C4-2B (cell line): ENCODE measurements around the gene CABP2.

ENCODE experiments used
- H3K27ac ChIP-seq: fragments of 450-650 bp; 2 replicates; pipeline ENCODE4 v1.5.1; 2017
- ZFX ChIP-seq: fragments of 450-650 bp; IDR thresholded peaks from 2 replicates; pipeline ENCODE4 v1.6.1; 2017
- TF ChIP-seq, protein P1 (sequence below): fragments of 450-650 bp; conservative IDR thresholded peaks from 2 replicates; pipeline ENCODE4 v1.5.1; 2017; ENCODE audit warnings: mild to moderate bottlenecking

The CABP2 gene

DNA sequence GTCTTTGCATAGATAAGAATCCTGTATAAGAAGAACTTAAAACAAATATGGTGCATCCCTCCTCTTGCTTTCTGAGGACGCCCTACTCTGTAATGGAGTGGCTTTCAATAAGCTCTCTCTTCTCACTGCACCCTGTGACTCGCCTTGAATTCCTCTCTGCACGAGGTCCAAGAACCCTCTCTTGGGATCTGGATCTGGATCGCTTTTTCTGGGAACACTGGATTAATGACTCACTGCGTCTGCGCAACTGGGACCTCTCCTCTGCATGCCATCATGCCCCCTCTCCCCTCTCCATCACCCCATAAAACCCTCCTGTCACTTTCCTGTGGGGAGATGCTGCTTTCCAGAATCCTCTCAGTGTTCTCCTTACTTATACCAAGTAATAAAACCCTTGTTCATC, 15.1 kb upstream of the CABP2 start:
- no peak overlapping the region for H3K27ac ChIP-seq
- no peak for TF ChIP-seq ZFX
- TF ChIP-seq, protein P1, sequence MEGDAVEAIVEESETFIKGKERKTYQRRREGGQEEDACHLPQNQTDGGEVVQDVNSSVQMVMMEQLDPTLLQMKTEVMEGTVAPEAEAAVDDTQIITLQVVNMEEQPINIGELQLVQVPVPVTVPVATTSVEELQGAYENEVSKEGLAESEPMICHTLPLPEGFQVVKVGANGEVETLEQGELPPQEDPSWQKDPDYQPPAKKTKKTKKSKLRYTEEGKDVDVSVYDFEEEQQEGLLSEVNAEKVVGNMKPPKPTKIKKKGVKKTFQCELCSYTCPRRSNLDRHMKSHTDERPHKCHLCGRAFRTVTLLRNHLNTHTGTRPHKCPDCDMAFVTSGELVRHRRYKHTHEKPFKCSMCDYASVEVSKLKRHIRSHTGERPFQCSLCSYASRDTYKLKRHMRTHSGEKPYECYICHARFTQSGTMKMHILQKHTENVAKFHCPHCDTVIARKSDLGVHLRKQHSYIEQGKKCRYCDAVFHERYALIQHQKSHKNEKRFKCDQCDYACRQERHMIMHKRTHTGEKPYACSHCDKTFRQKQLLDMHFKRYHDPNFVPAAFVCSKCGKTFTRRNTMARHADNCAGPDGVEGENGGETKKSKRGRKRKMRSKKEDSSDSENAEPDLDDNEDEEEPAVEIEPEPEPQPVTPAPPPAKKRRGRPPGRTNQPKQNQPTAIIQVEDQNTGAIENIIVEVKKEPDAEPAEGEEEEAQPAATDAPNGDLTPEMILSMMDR: no peak

DNA sequence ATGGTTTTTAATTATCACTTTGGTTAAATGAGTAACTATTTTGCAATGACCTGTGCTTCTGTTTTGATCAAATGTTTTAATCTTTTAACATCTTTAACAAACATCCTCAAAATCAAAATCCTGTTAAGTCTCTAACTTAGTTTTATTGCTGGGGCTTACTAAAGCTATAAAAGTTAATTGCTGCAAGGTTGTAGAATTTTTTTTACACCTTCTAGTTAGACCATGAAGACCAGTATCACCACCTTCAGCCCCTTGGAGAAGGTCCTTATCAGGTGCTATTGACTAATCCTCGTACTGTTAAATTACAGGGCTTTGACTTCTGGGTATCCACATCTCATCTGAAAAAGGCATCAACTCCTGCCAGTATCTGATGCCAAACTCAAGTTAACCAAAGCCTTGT, 12.3 kb upstream of the CABP2 start:
- no peak overlapping the region for H3K27ac ChIP-seq
- TF ChIP-seq, protein P1: no peak
- no peak for TF ChIP-seq ZFX

DNA sequence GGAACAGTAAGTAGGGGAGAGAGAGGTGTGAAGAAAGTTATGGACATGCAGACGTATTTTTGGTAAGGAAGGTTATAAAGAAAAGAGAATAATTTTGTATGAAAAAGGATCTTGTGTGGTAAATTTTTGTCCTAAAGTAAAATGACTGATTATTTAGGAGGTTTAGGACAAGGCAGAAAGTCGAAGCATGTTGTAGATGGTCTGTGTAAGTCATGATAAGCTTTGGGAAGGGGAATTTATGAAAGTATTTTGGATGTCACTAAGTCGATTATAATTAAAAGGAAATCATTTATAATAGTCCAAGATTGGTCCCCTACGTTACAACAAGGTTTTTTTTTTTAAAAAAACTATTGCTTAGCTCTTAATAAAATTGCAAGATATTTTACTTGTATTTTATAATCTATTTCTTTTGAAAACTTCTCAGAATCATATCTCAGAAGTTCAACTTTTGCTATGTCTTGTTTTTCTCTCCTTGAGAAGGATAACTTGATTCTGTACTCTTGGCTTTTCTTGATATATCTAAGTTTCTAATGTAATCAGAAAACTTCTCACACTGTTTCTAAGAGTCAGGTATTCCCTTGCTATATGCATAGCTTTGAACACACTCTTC, 10.9 kb upstream of the CABP2 start:
- no peak overlapping the region for H3K27ac ChIP-seq
- no peak for TF ChIP-seq ZFX
- TF ChIP-seq, protein P1: no peak

DNA sequence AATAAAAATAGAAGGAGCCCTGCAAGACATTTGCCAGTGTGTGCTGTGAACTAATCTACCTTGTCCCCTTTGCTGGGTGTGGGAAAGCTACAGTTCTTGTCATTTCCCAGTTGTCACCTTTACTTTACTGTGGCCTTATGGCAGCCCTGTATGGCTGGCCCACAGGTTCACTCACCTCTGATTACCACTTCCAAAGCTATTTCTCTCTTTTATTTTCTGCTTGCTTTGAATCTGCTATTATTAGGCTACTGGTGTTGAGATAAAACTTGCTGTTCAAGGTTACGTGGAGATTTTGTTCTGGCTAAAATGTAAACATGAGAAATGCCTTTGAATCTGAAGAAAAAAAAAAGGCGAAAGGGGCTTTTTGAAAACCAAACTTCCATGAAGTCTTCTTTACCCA, 9.6 kb upstream of the CABP2 start:
- TF ChIP-seq, protein P1: no peak
- no peak for TF ChIP-seq ZFX

DNA sequence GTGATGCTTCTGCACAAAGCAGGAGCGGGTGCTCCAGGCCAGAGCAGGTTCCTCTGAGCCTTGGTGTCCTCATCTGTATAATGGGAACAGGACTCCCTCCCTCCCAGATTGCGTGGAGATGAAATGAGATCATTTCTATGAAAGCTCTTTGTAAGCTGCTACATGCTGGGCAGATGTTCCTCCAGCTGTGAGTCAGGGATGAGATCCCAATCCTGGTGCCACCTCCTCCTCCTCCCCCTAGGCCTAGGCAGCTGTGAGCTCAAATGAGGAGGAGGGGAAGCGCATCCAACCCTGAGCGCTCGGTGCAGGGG, 7.0 kb upstream of the CABP2 start:
- H3K27ac ChIP-seq: no peak overlapping the region
- no peak for TF ChIP-seq ZFX
- TF ChIP-seq, protein P1: no peak

More for the DNA sequence above, 9.6 kb upstream of the CABP2 start:
- H3K27ac ChIP-seq: no peak overlapping the region

DNA sequence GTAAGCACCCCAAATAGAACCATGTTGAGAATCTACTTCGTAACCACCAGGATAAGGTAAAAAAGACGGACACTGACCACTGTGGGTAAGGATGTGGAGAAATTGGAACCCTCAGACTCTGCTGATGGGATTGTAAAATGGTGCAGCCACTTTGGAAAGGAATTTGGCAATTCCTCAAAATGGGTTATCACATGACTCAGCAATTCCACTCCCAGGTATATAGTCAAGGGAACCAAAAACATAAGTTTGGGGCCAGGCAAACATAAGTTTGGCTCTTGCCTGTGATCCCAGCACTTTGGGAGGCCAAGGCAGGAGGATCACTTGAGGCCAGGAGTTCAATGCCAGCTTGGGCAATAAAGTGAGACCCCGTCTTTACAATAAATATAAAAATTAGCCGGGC, 5.1 kb upstream of the CABP2 start:
- TF ChIP-seq, protein P1: no peak
- no peak for TF ChIP-seq ZFX

DNA sequence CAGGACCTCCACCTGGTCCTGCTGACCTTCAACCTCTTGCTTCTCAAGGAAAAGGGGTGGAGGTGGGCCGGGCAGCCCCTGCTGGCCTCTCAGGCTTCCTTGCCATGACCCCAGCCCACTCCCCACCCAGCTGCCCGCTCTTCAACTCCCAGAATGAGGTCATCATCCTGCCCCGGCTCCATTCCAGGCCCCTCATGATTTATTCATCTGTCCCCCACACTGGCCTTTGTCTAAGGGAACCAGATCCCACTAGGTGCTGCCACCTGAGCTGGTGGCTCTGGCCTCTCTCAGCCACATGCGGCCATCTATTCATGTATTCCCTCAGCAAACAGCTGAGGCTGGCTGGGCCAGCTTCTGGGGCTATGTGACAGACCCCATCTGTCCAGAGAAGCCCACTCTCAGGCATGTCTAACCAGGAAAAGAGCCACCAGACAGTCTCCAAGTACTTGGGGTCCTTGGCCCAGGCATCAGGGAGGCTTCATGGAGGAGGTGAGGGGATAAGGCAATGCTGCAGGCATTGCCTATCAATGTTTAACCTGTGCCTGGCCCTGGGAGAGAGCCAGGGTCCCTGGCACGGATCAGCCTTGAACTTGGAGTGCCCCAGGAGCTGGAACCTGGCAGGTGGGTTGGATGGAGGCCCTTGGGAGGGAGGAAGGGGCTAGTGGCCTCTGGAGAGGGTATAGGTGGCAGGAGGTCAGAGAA, 2.2 kb upstream of the CABP2 start:
- TF ChIP-seq, protein P1: no peak
- no peak for TF ChIP-seq ZFX

More for the DNA sequence above, 5.1 kb upstream of the CABP2 start:
- no peak overlapping the region for H3K27ac ChIP-seq

More for the DNA sequence above, 2.2 kb upstream of the CABP2 start:
- no peak overlapping the region for H3K27ac ChIP-seq
